ENCODE results near the gene BCL2L1.
"Not testable (repeated sequence)": the region's sequence is repeated elsewhere in the genome, so short reads cannot be mapped to it uniquely, and the experiment has no call there.

The BCL2L1 gene

GRCh38 chr20:31642837-31643236, 79.8 kb downstream of the BCL2L1 start:
- DNase-seq: no peak

- no peak for DNase-seq
Observed at GRCh38 chr20:31641391-31641790, 81.3 kb downstream of the BCL2L1 start.

- no peak for DNase-seq
Observed at GRCh38 chr20:31640259-31640658, 82.4 kb downstream of the BCL2L1 start.

- no peak for DNase-seq
Observed at GRCh38 chr20:31638816-31639215, 83.9 kb downstream of the BCL2L1 start.

GRCh38 chr20:31638317-31638716, 84.4 kb downstream of the BCL2L1 start:
- DNase-seq: no peak

- DNase-seq: no peak
Observed at GRCh38 chr20:31637660-31638059, 85.0 kb downstream of the BCL2L1 start, which contains the start of gene COX4I2. COX4I2 (plus strand) TSS chr20:31637912; CDS start chr20:31639018, 1,106 bp downstream.

- DNase-seq: no peak
Observed at GRCh38 chr20:31633339-31633914, 89.2 kb downstream of the BCL2L1 start.

GRCh38 chr20:31632548-31633338, 89.9 kb downstream of the BCL2L1 start:
- no peak for DNase-seq

GRCh38 chr20:31630187-31630790, 92.4 kb downstream of the BCL2L1 start:
- no peak for DNase-seq

GRCh38 chr20:31628057-31628456, 94.6 kb downstream of the BCL2L1 start:
- not testable (repeated sequence) for DNase-seq

GRCh38 chr20:31626534-31626933, 96.1 kb downstream of the BCL2L1 start:
- not testable (repeated sequence) for DNase-seq

GRCh38 chr20:31623123-31623505, 99.6 kb downstream of the BCL2L1 start:
- DNase-seq: not testable (repeated sequence)

- no peak for DNase-seq
Observed at GRCh38 chr20:31620246-31620645, 102.4 kb downstream of the BCL2L1 start.

GRCh38 chr20:31617432-31618104, 105.1 kb downstream of the BCL2L1 start:
- DNase-seq: no peak

- DNase-seq: no peak
Observed at GRCh38 chr20:31615416-31615815, 107.3 kb downstream of the BCL2L1 start.

Data from EL (cell line).